Epithelial cell of proximal tubule (primary cell): Measurements from ENCODE around the gene CCL23. TPM values are rescaled to one million over a fixed set of nuclear protein-coding genes. Genes with fewer than 3 reads are reported as not detected.

ENCODE experiments used
- DNase-seq: peaks from one replicate; pipeline ENCODE4 v3.0.0-alpha.2; 2011; ENCODE audit warnings: low read depth
- H3K4me3 ChIP-seq: 2 replicates; pipeline ENCODE4 v1.5.1; 2011; ENCODE audit warnings: low read depth, mild to moderate bottlenecking, low read length
- total RNA-seq: library from RNA; depleted of rRNA; stranded (reverse); fragments of >200 nt; gene quantifications from 2 replicates; pipeline ENCODE4 v1.2.3, GENCODE V29; 2015
- TF ChIP-seq, protein P1 (sequence below): conservative IDR thresholded peaks from 2 replicates; pipeline ENCODE4 v1.5.1; 2012; ENCODE audit warnings: low read depth, mild to moderate bottlenecking, low read length

Gene CCL23, protein sequence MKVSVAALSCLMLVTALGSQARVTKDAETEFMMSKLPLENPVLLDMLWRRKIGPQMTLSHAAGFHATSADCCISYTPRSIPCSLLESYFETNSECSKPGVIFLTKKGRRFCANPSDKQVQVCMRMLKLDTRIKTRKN
- total RNA-seq = not detected in 2 replicates

DNA sequence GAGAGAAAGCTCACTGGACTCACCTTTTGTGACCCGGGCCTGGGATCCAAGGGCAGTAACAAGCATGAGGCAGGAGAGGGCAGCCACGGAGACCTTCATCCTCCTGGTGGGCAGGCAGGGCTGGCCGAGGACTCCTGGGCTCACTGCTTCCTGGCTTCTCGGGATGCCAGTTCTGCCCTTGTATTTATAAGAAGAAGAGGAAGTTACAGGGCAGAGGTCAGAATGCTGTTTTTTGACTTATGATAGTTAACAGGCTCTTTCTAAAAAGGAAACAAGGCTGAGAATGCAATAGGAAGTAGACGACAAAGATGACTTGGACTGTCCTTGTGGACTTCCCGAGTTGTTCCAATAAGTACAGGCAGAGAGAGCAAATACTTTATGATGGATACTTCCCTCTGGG, at the start of gene CCL23:
Gene CCL23 (minus strand): TSS at position 174 of the 400 bp plus-strand sequence. CDS start 75 bp downstream, at position 99.
- H3K4me3 ChIP-seq = no peak within 1 kb of the TSS
- DNase-seq = no peak
- TF ChIP-seq, protein P1, sequence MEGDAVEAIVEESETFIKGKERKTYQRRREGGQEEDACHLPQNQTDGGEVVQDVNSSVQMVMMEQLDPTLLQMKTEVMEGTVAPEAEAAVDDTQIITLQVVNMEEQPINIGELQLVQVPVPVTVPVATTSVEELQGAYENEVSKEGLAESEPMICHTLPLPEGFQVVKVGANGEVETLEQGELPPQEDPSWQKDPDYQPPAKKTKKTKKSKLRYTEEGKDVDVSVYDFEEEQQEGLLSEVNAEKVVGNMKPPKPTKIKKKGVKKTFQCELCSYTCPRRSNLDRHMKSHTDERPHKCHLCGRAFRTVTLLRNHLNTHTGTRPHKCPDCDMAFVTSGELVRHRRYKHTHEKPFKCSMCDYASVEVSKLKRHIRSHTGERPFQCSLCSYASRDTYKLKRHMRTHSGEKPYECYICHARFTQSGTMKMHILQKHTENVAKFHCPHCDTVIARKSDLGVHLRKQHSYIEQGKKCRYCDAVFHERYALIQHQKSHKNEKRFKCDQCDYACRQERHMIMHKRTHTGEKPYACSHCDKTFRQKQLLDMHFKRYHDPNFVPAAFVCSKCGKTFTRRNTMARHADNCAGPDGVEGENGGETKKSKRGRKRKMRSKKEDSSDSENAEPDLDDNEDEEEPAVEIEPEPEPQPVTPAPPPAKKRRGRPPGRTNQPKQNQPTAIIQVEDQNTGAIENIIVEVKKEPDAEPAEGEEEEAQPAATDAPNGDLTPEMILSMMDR = no peak

DNA sequence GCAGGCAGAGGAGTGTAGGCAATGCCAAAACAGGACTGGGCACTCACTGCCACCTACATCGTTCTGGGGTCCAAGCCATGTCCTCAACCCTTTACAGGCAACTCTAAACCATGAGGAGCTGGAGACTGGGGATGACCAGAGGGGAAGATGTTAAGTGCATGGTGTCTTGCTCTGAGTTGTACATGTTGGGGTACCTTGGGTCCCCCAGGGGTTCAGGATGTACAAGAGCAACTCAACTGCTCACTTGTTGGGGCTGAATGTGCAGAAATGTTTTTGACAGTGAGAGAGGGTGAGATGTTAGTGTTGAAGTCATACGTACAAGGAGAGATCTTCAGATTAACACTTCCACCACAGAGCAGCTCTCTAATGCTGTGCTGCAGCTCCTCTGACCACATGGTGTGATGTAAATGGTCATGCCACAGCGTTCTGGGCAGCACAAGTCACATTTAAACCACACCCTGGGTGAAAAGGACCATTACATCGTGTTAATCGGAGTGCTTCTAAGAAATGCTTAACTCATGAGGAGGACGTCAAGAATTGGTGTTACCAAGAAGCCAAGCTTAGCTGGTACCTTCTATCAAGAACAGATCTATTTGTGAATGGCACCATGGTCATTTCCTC, 48.7 kb upstream of the CCL23 start:
- DNase-seq = no peak
- TF ChIP-seq, protein P1 = no peak
- H3K4me3 ChIP-seq = no peak overlapping the region

DNA sequence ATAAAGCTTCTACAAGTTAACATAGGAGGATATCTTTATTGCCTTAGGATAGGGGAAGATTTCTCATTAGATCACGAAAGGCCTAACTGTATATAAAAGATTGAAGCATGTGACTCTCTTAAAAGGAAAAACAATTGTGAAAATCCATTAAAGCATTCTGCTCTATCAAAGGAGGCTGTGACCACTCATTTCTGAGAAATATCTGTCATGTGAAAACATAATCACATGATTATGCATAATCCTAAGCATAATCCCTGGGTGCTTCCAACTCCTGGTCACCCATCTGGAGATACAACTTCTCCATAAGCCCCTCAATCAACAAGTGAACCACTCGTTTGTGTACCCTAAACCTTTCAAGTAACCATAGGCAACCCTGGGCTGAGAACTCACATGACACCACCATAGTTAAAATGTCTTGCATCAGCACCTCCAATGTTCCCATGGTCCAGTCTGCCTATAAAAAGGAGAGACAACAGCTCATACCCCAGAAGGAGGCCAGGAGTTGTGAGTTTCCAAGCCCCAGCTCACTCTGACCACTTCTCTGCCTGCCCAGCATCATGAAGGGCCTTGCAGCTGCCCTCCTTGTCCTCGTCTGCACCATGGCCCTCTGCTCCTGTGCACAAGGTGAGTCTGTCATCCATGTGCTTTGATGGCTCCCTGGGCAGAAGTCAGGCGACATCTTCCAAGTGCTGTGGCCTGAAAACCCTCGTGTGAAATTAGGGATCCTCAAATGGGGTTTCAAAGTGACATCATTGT, 46.2 kb upstream of the CCL23 start, which contains the start of gene CCL18:
Gene CCL18 (plus strand): TSS at position 487 of the 756 bp plus-strand sequence. CDS start 71 bp downstream, at position 558.
- TF ChIP-seq, protein P1 = no peak

DNA sequence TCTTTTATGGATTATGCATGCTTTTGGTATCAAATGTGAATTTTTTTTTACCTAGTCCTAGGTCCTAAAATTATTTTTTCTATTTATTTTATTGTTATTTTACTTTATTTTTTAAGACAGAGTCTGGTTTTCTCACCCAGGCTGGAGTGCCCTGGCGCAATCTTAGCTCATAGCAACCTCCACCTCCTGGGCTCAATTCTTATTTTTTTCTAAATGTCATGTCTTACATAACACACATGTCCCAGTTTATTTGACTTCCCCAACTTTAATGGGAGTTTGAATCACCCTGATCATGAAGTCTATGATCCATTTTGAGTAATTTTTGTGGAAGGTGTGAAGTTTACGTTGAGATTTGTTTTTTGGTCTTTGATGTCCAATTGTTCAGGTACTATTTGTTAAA, 43.0 kb upstream of the CCL23 start:
- TF ChIP-seq, protein P1 = no peak
- no peak for DNase-seq
- no peak overlapping the region for H3K4me3 ChIP-seq

More for the DNA sequence above, 46.2 kb upstream of the CCL23 start, which contains the start of gene CCL18:
- no peak within 1 kb of the TSS for H3K4me3 ChIP-seq
- DNase-seq = no peak

DNA sequence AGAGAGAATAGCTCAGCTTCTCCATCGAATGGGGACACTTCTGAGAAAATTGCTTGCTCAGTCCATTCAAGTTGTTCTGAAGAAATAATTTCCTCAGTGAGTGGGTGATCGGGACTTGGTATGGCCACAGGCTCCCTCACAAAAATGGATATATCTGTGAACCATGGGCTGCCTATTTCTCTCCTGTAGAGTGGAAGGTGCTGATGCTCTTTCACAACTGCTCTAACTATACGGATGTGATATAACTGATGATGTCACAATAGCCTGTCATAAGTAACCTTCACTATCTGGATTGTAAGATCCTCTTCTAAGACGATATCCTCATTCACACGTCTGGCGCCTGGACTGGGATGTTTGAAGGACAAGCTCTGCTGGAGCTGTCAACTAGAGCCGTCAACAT, 41.6 kb upstream of the CCL23 start:
- no peak overlapping the region for H3K4me3 ChIP-seq
- TF ChIP-seq, protein P1 = no peak
- no peak for DNase-seq

DNA sequence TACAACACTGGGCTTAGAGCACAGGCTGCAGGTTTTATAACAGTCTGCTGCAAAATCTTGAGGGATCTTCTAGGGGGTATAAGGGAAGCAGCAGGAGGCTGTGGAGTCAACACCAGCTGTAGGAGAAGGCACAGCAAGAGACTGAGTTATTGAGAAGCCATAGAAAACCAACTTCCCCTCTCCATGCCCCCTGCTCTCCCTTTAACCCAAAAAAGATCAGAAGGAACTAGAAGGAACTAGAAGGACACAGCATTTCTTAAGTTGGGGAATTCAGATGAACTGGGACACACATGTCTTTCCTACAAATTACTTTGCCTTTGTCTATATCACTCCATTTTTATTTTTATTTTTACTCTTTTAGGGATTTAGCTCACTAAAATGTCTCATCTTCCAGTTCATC, 40.1 kb upstream of the CCL23 start:
- no peak for DNase-seq
- TF ChIP-seq, protein P1 = no peak
- no peak overlapping the region for H3K4me3 ChIP-seq
